NT2/D1 (cell line): ENCODE measurements around the gene RTN4R.
"Not testable (repeated sequence)": the region's sequence is repeated elsewhere in the genome, so short reads cannot be mapped to it uniquely, and the experiment has no call there.

Source experiments
- DNase-seq: peaks from one replicate; pipeline ENCODE4 v3.0.0-alpha.2; 2011; ENCODE audit warnings: low read depth, low spot score
- H3K27me3 ChIP-seq: 2 replicates; pipeline ENCODE4 v1.6.0; 2011; ENCODE audit warnings: mild to moderate bottlenecking; ENCODE audit not compliant: insufficient read length, insufficient read depth
- H3K36me3 ChIP-seq: 2 replicates; pipeline ENCODE4 v1.6.1; 2011; ENCODE audit warnings: mild to moderate bottlenecking, low read length, mixed read lengths; ENCODE audit not compliant: insufficient read depth, insufficient read length
- H3K4me1 ChIP-seq: 2 replicates; pipeline ENCODE4 v1.5.1; 2011; ENCODE audit not compliant: insufficient read depth, insufficient read length
- H3K4me3 ChIP-seq: 2 replicates; pipeline ENCODE4 v1.5.1; 2011; ENCODE audit warnings: low read depth; ENCODE audit not compliant: insufficient read length
- H3K9ac ChIP-seq: 2 replicates; pipeline ENCODE4 v1.6.0; 2011; ENCODE audit warnings: low read depth; ENCODE audit not compliant: insufficient read length
- H3K9me3 ChIP-seq: 2 replicates; pipeline ENCODE4 v1.5.1; 2011; ENCODE audit warnings: mild to moderate bottlenecking, low read length; ENCODE audit not compliant: insufficient read depth
- SUZ12 ChIP-seq: IDR thresholded peaks from 2 replicates; pipeline ENCODE4 v1.6.1; 2011; ENCODE audit not compliant: insufficient read length, insufficient read depth; ENCODE audit errors: extremely low read depth
- YY1 ChIP-seq: IDR thresholded peaks from 2 replicates; pipeline ENCODE4 v1.6.1; 2011; ENCODE audit not compliant: insufficient read length, insufficient read depth
- ZNF274 ChIP-seq: IDR thresholded peaks from 2 replicates; pipeline ENCODE4 v1.6.1; 2011; ENCODE audit warnings: mild to moderate bottlenecking, low read depth, low read length

The RTN4R gene

GRCh38 chr22:20284471-20285086, 16.5 kb upstream of the RTN4R start:
- Histone ChIP-seq H3K4me3 (no peak overlapping the region), H3K4me1 (peaks cover 6% of the 10 kb centered on the region), H3K9me3 (no peaks in the 10 kb centered on the region), H3K27me3 (no peaks in the 10 kb centered on the region), H3K9ac (no peak overlapping the region), H3K36me3 (no peaks in the 10 kb centered on the region)
- TF ChIP-seq YY1 (no peak), SUZ12 (no peak), ZNF274 (no peak)
- DNase-seq, result no peak

GRCh38 chr22:20283674-20284066, 15.6 kb upstream of the RTN4R start:
- Histone ChIP-seq H3K27me3 (no peaks in the 10 kb centered on the region), H3K36me3 (no peaks in the 10 kb centered on the region), H3K4me1 (peaks cover 6% of the 10 kb centered on the region), H3K4me3 (no peak overlapping the region), H3K9ac (no peak overlapping the region), H3K9me3 (no peaks in the 10 kb centered on the region)
- no peak for DNase-seq
- no peak for TF ChIP-seq ZNF274
- no peak for TF ChIP-seq SUZ12
- TF ChIP-seq YY1, result no peak

- H3K4me1 ChIP-seq, result peaks cover 6% of the 10 kb centered on the region
- H3K9ac ChIP-seq, result no peak overlapping the region
- no peak overlapping the region for H3K4me3 ChIP-seq
- TF ChIP-seq SUZ12, result no peak
- TF ChIP-seq YY1, result no peak
- no peak for TF ChIP-seq ZNF274
- no peaks in the 10 kb centered on the region for H3K9me3 ChIP-seq
- DNase-seq, result no peak
- no peaks in the 10 kb centered on the region for H3K36me3 ChIP-seq
- no peaks in the 10 kb centered on the region for H3K27me3 ChIP-seq
Measured at GRCh38 chr22:20282901-20283673, 15.0 kb upstream of the RTN4R start.

GRCh38 chr22:20281891-20282290, 13.8 kb upstream of the RTN4R start:
- no peak for TF ChIP-seq ZNF274
- no peak for TF ChIP-seq SUZ12
- TF ChIP-seq YY1, result no peak
- H3K27me3 ChIP-seq, result no peaks in the 10 kb centered on the region
- H3K36me3 ChIP-seq, result no peaks in the 10 kb centered on the region
- H3K9me3 ChIP-seq, result no peaks in the 10 kb centered on the region
- no peak for DNase-seq
- peaks cover 6% of the 10 kb centered on the region for H3K4me1 ChIP-seq
- H3K9ac ChIP-seq, result no peak overlapping the region
- no peak overlapping the region for H3K4me3 ChIP-seq

- DNase-seq, H3K27me3 ChIP-seq, H3K9ac ChIP-seq, H3K4me3 ChIP-seq, H3K9me3 ChIP-seq, H3K36me3 ChIP-seq, H3K4me1 ChIP-seq: not testable (repeated sequence)
Measured at GRCh38 chr22:20281473-20281872, 13.4 kb upstream of the RTN4R start.

GRCh38 chr22:20280866-20281265, 12.7 kb upstream of the RTN4R start:
- Histone ChIP-seq H3K4me3 (no peak overlapping the region), H3K9ac (no peak overlapping the region), H3K4me1 (peaks cover 6% of the 10 kb centered on the region), H3K27me3 (no peaks in the 10 kb centered on the region), H3K9me3 (no peaks in the 10 kb centered on the region), H3K36me3 (no peaks in the 10 kb centered on the region)
- no peak for DNase-seq
- TF ChIP-seq YY1, result no peak
- TF ChIP-seq ZNF274, result no peak
- no peak for TF ChIP-seq SUZ12

- H3K9me3 ChIP-seq, H3K27me3 ChIP-seq, H3K4me3 ChIP-seq, DNase-seq, H3K36me3 ChIP-seq, H3K9ac ChIP-seq, H3K4me1 ChIP-seq: not testable (repeated sequence)
Measured at GRCh38 chr22:20280163-20280562, 12.0 kb upstream of the RTN4R start.
